Daoy (cell line): ENCODE measurements around the gene KLF6. TPM values are rescaled to one million over a fixed set of nuclear protein-coding genes. Genes with fewer than 3 reads are reported as not detected.

Source experiments
- DNase-seq: peaks from one replicate; pipeline ENCODE4 v3.0.0-alpha.2; 2015; ENCODE audit warnings: low read depth
- total RNA-seq: library from RNA; depleted of rRNA; stranded (reverse); fragments of >200 nt; shearing (Covaris generic); gene quantifications from 2 replicates; pipeline ENCODE4 v1.2.3, GENCODE V29; 2014; rRNA removed

Gene KLF6
- 7.5 and 11.6 TPM in 2 replicates for total RNA-seq

DNA sequence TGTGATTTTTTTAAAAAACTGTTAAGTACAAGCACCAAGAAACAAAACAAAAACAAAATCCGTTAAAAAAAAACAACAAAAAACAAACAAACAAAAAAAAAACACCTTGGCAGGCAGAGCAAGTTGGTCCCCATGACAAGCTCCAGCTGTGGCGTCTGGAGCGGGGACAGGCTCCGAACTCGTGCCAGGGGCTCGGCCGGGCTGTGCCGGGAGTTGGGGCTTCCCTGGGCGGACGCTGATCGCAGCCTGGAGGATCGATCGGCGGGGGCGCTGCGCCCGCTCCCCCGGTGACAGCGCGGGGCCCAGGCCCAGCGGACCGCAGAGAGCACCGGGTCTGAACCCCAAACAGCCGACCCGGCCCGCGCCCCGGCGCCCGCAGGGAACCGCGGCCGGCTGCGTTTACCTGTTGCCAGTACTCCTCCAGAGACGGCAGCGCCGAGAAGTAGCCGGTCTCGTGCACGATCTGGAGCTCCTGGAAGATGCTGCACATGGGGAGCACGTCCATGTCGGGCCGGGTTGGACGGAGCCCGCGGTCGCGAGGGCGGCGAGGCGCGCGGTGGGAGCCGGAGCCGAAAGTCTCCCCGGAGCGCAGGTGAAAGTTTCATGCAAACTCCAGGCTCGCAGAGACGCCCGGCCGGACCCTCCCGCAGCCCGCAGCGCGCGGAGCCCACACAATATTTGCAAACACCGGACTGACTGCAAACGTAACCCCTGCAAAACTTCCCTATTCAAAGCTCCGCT is at the start of gene KLF6:
Gene KLF6 (minus strand): TSS at position 700 of the 741 bp plus-strand sequence. CDS start 195 bp downstream, at position 505.
- no peak for DNase-seq

DNA sequence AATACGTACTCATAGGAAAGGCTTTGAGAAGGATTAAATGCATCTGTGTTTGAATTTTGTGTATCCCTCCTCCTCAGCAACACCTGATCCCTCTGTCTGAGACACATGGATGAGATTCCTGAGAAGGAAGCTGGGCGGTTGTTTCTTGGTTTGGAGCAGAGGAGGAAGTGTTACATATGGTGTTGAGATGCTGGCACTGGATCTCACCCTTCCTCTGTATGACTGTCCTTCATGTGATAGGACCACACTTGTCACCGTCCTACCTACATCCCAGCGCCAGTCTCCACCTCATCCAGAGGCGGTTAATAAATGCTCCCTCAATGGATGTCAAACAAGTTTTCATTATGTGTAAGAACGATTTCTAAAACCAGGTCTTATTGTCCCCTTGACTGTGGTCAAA is 49.4 kb upstream of the KLF6 start:
- no peak for DNase-seq

DNA sequence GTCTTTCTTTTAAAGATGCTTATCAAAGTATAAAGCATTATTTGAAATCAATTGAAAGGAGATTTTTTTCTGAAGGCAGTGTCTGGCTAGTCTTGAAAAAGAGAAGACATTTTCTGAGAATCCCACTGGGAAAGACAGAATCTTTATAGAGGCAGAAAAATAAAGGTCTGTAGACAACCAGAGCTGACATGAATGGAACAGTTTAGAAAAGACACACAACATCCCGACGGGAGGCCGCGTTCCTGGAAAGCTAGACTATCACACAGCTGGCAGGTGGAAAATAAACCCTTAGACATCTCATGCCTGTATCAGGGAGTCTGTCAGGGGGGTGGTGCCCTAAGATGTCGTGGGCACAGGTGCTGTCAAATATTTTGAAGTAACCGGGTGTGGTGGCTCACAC is 48.0 kb upstream of the KLF6 start:
- no peak for DNase-seq

DNA sequence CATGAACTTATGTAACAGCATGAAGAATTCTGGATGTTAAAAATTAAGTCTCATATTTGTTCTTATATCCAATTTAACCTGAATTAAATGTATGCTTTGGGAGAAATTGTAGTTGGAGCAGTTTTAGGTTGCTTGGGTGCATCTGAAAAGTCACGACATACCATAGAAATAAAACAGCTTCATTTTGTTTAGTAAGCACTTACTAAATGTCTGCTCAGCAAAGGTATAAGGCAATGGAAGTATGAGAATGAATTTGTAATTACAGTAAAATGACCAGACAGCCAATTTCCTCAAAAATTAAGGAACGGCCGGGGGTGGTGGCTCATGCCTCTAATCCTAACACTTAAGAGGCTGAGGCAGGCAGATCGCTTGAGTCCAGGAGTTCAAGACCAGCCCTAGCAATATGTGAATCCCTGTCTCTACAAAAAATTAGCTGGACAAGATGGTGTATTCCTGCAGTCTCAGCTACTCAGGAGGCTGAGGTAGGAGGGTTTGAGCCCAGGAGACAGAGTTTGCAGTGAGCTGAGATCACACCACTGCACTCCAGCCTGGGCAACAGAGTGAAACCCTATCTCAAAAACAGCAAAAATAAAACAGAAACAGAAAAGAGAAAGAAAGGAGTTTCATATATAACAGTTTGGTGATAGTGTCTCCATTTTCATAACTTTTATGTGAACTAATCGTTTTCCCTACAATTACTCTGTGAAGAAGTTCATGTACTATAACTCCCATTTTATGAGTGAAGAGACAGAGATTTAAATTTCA is 47.2 kb upstream of the KLF6 start:
- no peak for DNase-seq

DNA sequence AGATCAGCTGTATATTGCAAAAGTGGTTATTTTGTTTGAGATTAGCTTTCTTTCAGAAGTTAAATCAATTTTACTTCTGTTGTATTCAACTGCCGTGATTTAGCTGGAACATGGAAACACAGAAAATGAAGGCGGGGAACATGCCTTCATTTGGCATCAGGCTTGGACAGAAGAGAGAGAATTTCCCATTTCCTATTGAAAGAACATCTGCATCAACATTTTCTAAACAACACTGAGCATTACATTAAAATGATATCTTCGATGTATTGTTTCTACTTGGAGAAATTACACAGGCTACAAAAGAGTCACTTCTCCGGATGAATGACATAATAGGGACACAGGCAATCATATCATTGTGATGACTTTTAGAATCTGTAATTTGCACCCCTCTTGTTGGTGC is 46.6 kb upstream of the KLF6 start:
- DNase-seq = no peak

DNA sequence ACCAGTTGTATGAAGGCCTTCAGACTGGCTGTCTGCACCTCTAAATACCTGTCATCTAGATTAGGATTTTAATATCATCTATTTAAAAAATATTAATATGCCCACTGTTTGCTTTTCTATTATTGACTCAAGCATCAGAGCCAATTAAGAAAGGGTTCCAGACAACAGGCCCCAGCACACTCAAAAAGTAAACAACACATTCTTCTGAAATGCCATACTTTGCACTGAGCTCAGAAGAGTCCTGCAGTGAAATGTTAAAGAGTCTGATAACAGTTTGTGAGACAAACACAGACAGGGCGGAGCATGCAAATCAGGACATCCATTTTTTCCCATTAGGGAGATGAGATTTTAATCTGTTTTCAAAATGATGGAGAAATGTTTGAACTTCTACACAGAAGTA is 45.9 kb upstream of the KLF6 start:
- DNase-seq = no peak

DNA sequence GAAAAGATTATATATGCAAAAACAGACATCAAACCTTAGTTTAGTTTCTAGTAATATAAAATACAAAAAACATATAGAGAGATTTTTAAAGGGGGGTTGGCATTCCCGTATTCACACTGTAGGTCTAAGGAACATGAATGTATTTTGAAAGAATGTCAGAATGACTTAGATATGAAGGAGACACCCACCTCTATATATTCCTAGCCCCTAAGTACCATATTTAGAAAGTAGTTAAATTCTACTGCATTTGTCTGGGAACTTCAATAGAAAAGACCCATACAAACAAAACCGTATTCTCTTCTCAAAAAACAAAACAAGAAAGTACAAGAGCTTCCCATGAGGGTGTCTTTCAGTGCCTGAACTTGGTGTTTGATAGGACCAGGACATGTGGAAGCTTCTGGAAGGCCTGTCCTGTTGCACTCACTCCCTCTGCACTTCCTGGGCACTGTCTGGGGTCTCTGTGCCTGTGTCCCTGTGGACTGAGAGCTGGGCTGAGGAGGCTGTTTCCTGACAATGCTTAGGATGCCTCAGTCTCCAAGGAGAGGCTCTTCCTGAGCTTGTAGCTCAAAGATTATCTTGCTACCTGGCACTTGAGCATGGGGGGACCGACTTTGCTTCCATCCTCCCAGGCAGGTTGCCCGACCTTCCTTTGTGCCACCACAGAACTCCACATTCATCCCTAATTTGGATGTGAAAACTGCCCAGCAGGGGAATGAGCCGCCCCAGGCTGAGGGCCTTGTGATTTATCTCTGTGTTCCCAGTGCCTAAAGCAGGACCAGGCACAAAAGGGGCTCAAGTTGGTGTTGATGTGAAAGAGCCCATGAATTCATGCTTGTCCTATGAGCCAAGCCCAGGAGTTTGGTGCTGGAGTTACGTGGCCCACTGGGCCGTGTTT is 44.4 kb upstream of the KLF6 start:
- DNase-seq = no peak

DNA sequence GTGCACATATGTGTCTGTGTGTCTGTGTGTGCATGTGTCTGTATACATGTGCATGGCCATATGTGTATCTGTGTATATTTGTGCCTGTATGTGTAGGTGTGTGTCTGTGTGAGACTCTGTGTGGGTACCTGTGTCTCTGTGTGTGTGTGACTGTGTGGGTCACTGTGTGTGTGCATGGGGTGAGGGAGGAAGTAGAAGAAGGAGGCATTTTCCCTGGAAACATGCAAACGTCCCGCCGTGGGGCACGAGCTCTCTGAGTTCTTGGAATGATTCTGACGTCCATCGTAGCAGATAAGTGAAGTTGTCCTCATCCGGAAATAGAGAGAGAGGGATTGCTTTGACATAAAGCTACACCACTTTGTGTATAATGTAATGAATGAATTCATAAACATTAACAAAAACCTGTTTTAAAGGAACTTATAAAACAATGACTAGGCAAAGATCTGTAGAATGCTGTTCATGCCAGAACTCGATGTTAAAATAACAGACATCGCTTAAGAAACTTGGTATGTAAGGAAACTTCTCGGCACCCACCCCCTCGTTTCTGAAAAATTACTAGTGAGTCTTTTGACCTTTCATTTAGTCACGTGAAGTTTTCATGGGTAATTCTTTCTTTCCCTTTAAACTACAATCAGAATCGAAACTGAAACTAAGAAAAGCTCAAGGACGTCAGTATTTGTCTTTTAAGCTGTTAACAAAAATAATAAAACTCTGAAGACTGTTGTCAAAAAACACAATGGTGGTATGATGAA is 43.6 kb upstream of the KLF6 start:
- DNase-seq = no peak

DNA sequence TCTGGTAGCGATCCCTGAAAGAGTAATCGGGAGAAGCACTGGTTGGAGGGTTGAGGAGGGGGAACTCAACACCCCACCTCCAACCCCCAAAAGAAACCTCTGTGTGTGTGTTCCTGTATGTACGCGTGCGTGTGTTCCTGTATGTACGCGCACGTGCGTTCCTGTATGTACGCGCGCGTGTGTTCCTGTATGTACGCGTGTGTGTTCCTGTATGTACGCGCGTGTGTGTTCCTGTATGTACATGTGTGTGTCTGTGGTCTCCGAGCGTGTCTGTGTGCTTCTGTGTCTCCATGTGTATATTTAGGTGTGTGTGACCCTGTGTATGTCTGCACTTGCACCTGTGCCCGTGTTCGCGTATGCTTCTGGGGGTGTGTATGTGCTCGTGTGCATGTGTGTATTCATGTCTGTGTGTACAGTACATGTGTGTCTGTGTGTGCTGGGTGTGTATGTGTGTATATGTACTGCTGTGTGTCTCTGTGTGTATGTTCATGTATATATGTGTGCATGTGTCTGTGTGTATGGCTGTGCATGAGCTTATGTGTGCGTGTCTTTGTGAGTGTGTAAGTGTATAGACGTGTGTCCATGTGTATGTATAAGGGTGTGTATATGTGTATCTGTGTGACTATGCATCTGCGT is 42.9 kb upstream of the KLF6 start:
- DNase-seq = no peak

DNA sequence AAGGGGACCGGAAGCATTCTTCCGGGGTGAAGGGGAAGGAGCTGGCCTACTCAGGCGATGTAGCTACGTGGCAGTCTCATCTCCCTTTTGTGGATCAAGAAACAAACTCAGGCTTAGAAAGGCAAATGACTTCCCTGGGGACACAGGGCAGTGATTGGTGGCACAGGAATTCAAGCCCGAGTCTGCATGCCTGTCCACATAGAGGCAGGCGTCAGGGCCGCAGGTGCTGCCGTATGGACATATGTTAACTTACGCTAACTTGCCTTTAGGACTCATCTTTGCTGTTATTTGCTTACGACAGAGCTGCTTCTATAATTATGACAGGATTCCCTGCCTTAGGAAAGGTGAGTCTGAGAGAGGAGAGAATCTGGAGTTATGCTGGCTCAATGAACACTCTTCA is 42.3 kb upstream of the KLF6 start:
- DNase-seq = no peak

DNA sequence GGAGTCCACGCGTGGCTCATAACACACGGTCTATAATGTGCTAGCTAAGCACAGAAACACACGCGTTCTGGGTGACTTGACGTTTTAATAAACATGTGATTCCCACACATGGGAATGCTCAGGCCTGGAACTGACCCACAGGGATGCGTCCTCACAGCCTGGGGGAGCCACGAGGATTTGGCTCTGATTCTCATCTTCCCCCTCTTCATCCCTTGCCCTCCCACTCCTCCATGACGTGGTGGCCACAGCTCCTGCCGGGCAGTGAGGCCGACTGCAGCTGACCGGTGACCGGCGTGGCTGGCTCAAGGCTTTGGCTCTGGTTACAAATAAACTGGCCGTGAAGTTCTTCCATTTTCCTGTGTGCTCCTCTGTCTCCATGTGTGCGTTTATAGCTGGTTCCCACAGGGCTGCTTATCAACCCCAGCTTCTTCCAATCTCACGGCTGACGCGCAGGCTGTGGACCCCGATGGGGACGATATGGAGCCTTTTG is 40.9 kb upstream of the KLF6 start:
- DNase-seq = peak; percentile 56

DNA sequence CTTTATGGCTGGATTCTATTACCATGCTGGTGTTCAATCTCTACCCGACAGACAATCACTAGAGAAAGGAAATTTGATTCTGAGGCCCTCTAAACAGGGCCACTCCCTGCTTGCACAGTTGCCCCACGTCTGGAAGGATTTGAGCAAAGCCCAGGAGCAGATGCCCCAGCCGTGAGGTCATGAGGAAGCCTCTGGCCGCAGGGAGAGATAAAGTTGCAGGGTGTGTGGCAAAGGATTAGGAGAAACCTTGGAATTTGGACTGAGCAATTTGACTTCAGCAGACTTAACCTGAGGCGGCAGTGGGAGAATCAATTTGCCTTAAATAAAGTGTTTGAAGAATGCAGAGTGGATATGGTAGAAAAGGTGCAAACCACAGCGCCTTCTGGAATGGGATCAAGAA is 40.2 kb upstream of the KLF6 start:
- peak; percentile 94 for DNase-seq

DNA sequence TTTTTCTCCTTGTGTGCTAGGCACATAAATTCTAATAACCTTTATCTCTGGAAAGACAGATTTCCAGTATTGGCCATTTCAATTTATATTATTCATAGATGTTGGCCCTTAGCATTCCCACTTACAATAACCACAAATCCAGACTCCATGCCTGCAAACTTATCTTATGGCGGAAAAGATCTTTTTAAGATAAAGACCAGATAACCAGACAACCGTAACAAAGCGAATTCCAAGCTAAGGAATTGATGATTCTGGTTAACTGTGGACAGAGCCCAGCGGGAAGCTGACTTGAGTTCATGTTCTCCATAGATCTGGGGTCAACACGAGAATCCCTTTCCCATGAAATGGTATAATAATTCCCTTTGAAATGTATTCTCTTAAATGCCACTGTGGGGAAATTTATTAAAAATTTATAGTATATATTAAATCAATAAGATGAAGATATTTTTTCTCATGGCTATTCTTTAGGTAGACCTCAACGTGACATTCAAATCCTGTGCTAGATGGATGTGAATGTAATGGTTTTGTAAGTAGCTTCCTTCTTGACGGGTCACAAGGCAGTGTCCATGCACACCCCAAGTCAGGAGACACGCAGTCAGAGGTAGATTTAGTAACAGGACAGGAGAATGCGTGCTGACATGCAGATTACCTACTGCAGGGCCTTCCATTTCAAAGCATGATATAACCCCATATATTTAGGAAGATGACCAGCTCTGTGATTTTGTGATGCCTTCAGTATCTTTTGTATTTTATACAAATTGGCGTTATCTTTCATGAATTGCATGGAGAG is 37.7 kb upstream of the KLF6 start:
- DNase-seq = no peak

DNA sequence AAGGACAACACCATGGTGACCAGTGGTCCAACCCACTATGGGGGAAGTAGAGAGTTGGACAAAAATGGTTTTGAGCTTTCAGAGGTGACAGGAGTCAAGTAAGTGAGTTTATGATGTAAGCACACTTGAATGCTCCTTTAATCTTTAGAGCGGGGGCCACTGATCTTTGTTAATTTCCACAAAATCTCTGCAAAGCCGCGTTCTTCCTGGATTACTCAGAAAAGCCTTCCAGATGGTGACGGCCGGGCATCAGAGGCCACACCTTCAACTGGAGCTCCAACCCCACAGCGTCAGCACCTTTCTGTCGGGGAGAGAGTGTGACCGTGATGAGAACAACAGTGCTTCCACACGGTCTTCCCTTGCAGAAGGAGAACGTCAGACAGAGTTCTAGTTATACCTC is 35.2 kb upstream of the KLF6 start:
- peak; percentile 81 for DNase-seq

DNA sequence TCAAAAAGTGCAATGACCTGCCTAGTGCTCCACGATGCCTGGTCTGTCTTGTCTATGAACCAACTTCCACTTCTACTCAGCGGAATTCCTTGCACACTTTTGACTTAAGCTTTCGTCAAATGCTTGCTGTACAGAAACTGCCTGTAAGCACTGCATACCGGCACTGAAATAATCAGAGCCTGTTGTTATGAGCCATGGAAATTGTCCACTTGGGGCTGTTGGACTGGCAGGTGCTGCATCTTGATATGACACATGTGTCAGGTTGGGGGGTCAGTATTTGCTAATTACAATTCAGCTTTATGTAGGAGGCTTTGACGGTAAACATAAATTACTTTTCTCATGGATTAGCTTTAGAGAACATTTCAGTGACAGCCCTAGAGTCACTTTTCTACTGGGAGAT is 32.0 kb upstream of the KLF6 start:
- DNase-seq = no peak

DNA sequence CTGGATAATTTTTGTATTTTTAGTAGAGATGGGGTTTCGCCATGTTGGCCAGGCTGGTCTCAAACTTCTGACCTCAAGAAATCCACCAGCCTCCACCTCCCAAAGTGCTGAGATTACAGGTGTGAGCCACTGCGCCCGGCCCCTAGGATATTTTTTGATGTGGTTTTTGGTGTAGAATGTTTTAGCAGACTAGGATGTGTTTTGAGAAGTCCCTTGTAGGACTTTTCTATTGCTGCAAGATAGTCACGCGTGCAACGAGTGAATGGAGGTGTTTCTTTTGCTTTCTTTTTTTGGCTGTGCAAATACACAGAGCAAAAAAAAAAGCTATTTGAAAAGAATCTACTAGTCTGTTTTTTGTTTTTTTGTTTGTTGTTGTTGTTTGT is 29.8 kb upstream of the KLF6 start:
- no peak for DNase-seq

DNA sequence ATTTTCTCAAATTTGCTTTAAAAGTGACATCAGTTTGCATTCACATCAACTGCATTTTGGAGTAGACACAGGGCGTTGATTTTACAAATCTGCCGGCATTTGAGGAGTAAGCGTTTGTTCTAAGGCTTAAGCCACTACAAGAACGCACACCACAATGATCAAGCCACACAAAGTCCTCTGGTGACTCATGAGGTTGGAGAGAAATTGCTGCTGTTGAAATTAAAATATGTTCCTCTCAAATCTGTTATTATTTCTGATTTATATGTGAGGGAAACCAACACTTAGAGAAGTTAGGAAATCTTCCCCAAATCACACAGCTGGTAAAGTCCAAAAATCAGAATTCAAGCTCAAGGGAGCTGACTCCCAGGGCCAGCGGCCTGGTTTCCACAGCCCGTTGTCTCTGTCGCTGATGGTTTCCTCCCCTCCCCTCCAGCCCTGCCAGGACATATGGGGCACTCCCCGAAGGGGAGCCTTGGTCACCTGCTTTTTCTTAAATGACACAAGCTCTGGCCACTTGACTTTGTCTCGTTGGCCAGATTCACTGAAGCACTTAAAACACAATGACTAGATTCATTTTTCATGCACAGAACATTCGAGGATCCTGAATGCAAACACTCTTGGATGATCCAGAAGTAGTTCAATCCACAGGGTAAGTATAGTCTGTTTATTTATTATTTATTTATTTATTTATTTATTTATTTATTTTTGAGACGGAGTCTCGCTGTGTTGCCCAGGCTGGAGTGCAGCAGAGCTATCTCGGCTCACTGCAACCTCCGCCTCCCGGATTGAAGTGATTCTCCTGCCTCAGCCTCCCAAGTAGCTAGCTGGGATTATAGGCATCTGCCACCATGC is 29.2 kb upstream of the KLF6 start:
- peak; percentile 43 for DNase-seq

DNA sequence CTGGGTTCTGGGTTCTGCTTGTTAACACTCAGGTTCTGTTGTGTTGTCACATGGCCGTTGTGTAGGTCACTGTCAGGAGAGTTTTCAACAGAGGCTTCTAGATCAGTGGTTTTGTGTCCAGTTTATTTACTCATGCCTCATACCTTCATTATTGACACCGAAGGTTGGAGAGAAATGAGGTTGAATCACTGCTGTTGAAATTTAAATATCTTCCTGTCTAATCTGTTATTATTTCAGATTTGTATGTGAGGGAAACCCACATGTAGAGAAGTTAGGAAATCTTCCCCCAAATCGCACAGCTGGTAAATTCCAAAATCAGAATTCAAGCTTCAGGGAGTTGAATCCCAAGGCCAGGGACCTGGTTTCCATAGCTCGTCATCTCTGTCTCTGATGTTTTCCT is 28.3 kb upstream of the KLF6 start:
- DNase-seq = no peak

DNA sequence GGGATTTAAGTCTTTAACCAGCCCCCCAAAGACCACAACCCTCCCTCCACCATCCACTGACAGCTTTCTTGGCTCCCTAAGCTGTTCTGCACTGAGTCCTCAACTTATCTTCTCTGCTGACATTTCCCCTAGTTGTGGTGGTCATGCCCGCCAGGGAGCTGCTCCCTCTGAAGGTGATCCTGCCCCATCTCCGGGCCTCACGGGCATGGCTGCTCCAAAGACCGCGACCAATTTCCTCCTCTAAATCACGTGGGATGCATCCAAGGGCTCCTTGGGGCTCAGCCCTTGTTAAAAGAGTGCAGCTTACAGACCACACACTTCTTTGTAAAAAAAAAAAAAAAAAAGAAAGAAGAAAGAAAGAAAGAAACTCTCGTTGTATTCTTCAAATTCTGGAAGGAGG is 27.1 kb upstream of the KLF6 start:
- peak; percentile 14 for DNase-seq
